HL-60/S4 (cell line): Measurements from ENCODE around the gene ENGASE.

Source experiments
- in situ Hi-C: fragments of 300-500 bp; cut with MboI; formaldehyde crosslinking; loops from 2 replicates; pipeline ENCODE4 v1.14.3; 2022; ENCODE audit warnings: low sequenced_read_pairs

The ENGASE gene

DNA sequence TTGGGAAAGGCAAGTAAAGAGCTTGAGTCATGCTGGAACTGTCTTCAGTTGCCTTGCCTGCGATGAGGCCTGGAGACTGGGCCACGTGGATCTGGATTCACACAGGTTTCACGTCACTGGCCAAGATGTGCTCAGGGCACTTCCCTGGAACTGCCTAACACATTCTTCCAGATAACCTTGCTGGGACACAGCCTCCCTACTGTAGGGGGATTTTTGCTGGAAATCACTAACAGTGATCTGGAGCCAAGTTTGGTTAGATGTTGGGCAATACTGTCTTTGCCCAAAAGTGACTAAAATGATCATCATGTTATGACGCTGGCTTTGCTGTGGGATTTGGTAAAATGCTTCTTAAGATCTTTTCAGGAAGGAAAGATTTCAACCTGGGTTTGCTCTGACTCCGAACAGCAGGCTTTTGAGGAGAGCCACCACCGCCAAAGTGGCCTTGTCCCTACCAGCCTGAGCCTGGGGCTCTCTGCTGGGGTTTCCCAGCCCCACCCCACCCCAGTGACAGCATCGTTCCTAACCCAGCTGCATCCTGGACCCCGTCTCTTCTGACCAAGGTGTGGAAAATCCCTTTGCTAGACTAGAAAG is 36.0 kb upstream of the ENGASE start:
- in situ Hi-C loops = no loop called here

DNA sequence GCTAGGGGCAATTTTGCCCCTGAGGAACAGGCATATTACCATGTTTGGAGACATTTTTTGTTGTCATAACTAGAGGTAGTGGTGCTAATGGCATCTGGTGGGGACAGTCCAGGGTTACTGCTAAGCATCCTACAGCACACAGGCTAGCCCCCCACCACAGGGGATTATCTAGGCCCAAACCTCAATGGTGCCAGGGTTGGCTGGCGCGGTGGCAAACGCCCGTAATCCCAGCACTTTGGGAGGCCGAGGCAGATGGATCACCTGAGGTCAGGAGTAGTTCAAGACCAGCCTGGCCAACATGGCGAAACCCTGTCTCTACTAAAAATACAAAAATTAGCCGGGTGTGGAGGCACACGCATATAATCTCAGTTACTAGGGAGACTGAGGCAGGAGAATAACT is 35.5 kb upstream of the ENGASE start:
- in situ Hi-C loops = no loop called here

GRCh38 chr17:79039886-79040285 is 34.7 kb upstream of the ENGASE start:
- in situ Hi-C loops = no loop called here

- in situ Hi-C loops = no loop called here
Observed at GRCh38 chr17:79041041-79041570, 33.5 kb upstream of the ENGASE start.

- in situ Hi-C loops = no loop called here
Observed at GRCh38 chr17:79041723-79042420, 32.8 kb upstream of the ENGASE start.

DNA sequence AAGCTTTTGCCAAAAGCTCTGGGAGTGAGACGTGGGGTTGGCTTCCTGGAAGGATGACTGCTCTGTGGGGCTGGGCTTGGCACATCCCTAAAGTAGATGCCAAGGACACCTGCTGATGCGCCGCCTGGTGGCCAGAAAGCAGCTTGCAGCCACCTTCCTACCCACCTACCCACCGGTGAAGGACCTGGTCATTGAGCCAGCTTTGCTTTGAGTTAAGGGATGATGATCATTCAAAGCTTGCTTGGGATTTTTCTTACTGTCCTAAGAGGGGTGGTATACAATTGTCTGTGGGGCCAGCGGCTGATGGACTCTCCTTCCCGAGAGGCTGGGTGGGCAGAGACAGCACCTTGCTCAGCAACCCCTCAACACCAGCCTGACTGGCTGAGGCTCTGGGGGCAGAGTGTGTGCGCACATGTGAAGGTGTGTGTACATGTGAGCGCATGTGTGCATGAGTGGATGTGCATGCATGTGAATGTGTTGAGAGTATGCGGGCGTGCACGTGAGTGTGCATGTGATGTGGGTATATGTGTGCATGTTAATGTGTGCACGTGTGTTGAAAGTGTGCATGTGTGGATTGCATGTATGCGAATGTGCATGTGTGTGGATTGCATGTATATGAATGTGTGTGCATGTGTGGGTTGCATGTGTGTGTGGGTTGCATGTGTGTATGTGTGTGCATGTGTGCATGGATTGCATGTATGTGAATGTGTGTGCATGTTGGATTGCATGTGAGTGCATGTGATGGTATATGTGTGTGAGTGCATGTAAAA is 32.0 kb upstream of the ENGASE start:
- in situ Hi-C loops = no loop called here

DNA sequence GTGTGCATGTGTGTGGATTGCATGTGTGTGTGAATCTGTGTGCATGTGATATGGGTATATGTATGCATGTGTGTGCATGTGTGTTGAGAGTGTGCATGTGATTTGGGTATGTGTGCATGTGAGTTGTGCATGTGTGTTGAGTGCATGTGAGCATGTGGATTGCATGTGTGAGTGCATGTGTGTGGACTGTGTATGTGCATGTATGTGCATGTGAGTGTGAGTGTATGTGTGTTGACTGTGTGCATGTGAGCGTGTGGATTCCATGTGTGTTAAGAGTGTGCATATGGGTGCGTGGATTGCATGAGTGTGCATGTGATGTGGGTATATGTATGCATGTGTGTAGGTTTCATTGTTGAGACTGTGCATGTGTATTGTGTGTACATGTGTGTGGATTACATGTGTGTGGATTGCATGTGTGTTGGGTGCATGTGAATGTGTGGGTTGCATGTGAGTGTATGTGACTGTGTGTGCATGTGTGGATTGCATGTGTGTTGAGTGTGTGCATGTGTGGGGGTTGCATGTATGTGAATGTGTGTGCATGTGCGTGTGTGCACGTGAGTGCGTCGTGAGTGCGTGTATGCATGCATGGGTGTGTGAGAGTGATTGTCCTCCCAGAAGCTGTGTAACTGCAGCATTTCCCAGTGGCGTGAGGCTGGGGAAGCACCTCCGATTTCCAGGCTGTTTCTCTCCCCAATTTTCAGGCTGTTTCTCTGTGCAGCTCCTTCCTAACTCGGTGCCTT is 31.3 kb upstream of the ENGASE start:
- in situ Hi-C loops = no loop called here

- in situ Hi-C loops = no loop called here
Observed at GRCh38 chr17:79043931-79044320, 30.7 kb upstream of the ENGASE start.

- in situ Hi-C loops = no loop called here
Observed at GRCh38 chr17:79044462-79044861, 30.2 kb upstream of the ENGASE start.

- in situ Hi-C loops = no loop called here
Observed at GRCh38 chr17:79045001-79045729, 29.5 kb upstream of the ENGASE start.

DNA sequence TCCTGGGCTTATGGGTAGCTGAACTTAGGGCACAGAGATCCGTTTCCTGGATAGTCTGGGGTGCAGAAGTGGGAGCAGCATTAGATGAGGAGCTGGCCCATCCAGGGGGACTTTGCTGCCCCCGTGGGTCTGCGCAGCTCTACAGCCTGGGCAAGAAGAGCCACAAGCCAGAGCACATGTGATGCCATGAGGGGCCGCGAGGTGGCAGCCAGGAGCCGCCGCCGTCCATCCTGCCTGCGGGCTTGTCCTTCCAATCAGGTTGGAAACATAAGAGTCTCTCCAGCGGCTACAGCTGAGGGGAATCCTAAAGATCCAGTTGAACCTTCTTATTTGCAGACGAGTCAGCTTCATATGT is 28.8 kb upstream of the ENGASE start:
- in situ Hi-C loops = no loop called here

DNA sequence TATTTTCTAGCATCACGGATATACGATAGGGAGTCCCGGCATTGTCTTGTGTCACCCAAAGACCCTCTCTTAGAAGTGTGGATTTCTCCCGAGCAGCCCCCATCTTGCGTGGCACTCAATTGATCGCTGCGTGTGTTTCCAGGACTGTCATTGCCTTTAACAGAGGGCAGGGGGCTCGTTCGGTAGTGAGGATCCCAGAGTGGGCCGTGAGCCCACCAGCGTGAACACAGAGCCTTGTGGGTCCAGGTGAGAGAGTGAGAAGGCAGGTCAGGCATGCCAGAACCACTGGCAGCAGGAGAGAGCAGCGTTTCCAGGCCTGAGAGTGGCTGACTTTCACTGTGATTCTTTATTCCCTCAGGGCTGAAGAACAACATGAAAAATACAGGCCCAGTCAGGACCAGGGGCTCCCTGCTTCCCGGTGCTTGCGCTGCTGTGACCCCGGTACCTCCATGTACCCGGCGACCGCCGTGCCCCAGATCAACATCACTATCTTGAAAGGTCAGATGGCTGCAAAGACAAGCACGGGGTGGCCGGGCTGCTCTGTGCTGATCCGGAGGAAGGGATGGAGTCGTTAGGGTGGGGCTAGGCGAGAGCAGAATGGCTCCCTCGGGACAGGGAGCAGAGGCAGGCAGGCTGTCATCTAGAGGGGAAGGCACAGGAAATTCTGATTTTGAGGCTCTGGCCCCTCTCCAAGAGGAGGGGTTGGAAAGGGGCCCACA is 28.3 kb upstream of the ENGASE start:
- in situ Hi-C loops = no loop called here

DNA sequence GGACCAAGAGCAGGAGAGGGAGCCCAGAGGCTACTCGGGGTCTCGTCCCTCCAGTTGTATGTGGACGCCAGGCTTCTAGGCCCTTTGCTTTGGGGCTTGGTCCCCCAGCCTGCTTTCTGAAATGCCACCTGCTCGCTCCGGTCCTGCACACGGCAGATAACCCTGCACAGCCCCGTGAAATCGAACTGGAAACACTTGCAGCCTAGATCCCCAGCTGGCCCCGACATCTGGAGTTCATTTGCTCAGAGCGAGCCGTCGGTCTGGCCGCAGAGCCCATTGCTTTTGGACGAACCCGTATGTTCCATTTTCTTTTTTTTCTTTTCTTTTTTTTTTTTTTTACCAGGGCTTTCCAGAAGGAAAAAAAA is 27.7 kb upstream of the ENGASE start:
- in situ Hi-C loops = no loop called here

- in situ Hi-C loops = no loop called here
Observed at GRCh38 chr17:79047291-79047920, 27.2 kb upstream of the ENGASE start.

DNA sequence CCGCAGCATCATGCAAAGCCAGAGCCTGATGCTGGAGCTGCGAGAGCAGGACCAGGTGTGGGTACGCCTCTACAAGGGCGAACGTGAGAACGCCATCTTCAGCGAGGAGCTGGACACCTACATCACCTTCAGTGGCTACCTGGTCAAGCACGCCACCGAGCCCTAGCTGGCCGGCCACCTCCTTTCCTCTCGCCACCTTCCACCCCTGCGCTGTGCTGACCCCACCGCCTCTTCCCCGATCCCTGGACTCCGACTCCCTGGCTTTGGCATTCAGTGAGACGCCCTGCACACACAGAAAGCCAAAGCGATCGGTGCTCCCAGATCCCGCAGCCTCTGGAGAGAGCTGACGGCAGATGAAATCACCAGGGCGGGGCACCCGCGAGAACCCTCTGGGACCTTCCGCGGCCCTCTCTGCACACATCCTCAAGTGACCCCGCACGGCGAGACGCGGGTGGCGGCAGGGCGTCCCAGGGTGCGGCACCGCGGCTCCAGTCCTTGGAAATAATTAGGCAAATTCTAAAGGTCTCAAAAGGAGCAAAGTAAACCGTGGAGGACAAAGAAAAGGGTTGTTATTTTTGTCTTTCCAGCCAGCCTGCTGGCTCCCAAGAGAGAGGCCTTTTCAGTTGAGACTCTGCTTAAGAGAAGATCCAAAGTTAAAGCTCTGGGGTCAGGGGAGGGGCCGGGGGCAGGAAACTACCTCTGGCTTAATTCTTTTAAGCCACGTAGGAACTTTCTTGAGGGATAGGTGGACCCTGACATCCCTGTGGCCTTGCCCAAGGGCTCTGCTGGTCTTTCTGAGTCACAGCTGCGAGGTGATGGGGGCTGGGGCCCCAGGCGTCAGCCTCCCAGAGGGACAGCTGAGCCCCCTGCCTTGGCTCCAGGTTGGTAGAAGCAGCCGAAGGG is 26.4 kb upstream of the ENGASE start:
- in situ Hi-C loops = no loop called here

- in situ Hi-C loops = no loop called here
Observed at GRCh38 chr17:79048826-79049755, 25.5 kb upstream of the ENGASE start.

DNA sequence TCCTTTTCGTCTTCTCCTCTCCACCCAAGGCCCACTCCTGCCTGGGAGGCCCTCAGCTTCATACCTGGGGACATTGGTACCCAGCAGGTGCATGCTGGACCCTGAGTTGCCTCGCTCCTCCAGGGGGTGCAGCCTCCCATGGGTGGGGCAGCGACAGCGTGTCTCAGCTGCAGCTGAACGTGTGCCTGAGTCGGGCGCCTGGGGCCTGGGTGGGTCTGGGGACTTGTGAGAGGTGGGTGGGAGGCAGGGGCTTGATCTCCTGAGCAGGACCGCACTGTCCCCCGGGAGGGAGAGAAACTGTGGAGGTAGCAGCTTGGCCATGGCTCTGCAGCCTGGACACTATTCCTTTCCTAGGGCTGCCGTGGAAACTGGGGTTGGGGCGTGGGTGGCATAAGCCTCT is 24.8 kb upstream of the ENGASE start:
- in situ Hi-C loops = loop anchor here (25.0 kb wide), 1 partner anchor 337 kb away; no protein-coding TSS in a partner anchor
